HG03060 (cell line): ENCODE results near the gene RTBDN.
A peak's percentile ranks its signal among the peaks of the same experiment; 100 is the strongest.
"Not testable (repeated sequence)": the region's sequence is repeated elsewhere in the genome, so short reads cannot be mapped to it uniquely, and the experiment has no call there.

Experiments used
- ATAC-seq: cut with Tn5 transposase; IDR thresholded peaks from one replicate; pipeline ENCODE4 v1.9.1; 2021; ENCODE audit warnings: low read depth, moderate number of reproducible peaks; ENCODE audit not compliant: unreplicated experiment

RTBDN gene

GRCh38 chr19:12828494-12828893, 5.9 kb downstream of the RTBDN start:
- no peak for ATAC-seq

GRCh38 chr19:12825254-12826131, 8.9 kb downstream of the RTBDN start:
- ATAC-seq: no peak

- ATAC-seq: no peak
Measured at GRCh38 chr19:12821761-12822160, 12.6 kb downstream of the RTBDN start.

GRCh38 chr19:12817810-12818209, 16.6 kb downstream of the RTBDN start:
- not testable (repeated sequence) for ATAC-seq

GRCh38 chr19:12817188-12817587, 17.2 kb downstream of the RTBDN start:
- ATAC-seq: not testable (repeated sequence)

GRCh38 chr19:12815088-12815487, 19.3 kb downstream of the RTBDN start:
- no peak for ATAC-seq

- ATAC-seq: peak; percentile 40
Measured at GRCh38 chr19:12806242-12807081, 27.9 kb downstream of the RTBDN start, which contains the start of gene RNASEH2A. TSS of gene RNASEH2A (plus strand) at chr19:12806584. CDS start at chr19:12806674, 90 bp downstream.

- ATAC-seq: no peak
Measured at GRCh38 chr19:12804051-12804450, 30.3 kb downstream of the RTBDN start.

GRCh38 chr19:12802267-12803106, 31.9 kb downstream of the RTBDN start:
- no peak for ATAC-seq

- no peak for ATAC-seq
Measured at GRCh38 chr19:12801466-12802266, 32.7 kb downstream of the RTBDN start, which contains the start of the genes PRDX2 and THSD8. TSS of gene PRDX2 (minus strand) at chr19:12801800. CDS start at chr19:12801261, 539 bp downstream. TSS of gene THSD8 (plus strand) at chr19:12802069. CDS start at chr19:12802072, 3 bp downstream.

GRCh38 chr19:12800923-12801465, 33.4 kb downstream of the RTBDN start:
- no peak for ATAC-seq

- ATAC-seq: no peak
Measured at GRCh38 chr19:12800466-12800770, 34.0 kb downstream of the RTBDN start.

GRCh38 chr19:12799742-12800465, 34.5 kb downstream of the RTBDN start:
- ATAC-seq: no peak

- not testable (repeated sequence) for ATAC-seq
Measured at GRCh38 chr19:12797607-12798006, 36.8 kb downstream of the RTBDN start.

- no peak for ATAC-seq
Measured at GRCh38 chr19:12797141-12797587, 37.2 kb downstream of the RTBDN start.

- ATAC-seq: no peak
Measured at GRCh38 chr19:12796146-12797071, 38.0 kb downstream of the RTBDN start.

GRCh38 chr19:12794971-12795381, 39.4 kb downstream of the RTBDN start:
- no peak for ATAC-seq
